IMR-90 (cell line): ENCODE measurements around the gene FRG2. TPM values are rescaled to one million over a fixed set of nuclear protein-coding genes. Genes with fewer than 3 reads are reported as not detected.
"Not testable (repeated sequence)": the region's sequence is repeated elsewhere in the genome, so short reads cannot be mapped to it uniquely, and the experiment has no call there.

ENCODE experiments used
- ATAC-seq: fragments of 200-7000 bp; cut with Tn5 transposase; 2 replicates; pipeline ENCODE4 v1.9.1; 2020; ENCODE audit warnings: low read depth, mild to moderate bottlenecking, moderate library complexity
- BruUV-seq: library from RNA; stranded (reverse); fragments of 400-500 nt; replicated peaks from 2 replicates; lab custom pipeline; 2021; lab: Mats Ljungman, UMichigan
- CTCF ChIA-PET: fragments of 300-600 bp; formaldehyde crosslinking; extraction: SDS; loops from one replicate; lab custom pipeline; 2021; ENCODE audit warnings: antibody characterized with exemption; lab: Yijun Ruan, JAX
- POLR2A ChIA-PET: fragments of 300-600 bp; sonication (Branson Sonifier 250); formaldehyde crosslinking; loops from one replicate; lab custom pipeline; 2022; ENCODE audit warnings: antibody characterized with exemption; ENCODE audit not compliant: unreplicated experiment; lab: Charles Lee
- DNase-seq: peaks from one replicate; pipeline ENCODE4 v3.0.0; 2013
- H2AFZ ChIP-seq: replicated peaks from 2 replicates; pipeline ENCODE3; 2013; ENCODE audit warnings: low read length, mild to moderate bottlenecking; ENCODE audit not compliant: poor library complexity
- H2AK5ac ChIP-seq: 2 replicates; pipeline ENCODE4 v1.6.1; 2013; ENCODE audit warnings: low read depth, low read length, inconsistent platforms
- H2AK9ac ChIP-seq: replicated peaks from 2 replicates; pipeline ENCODE3; 2013; ENCODE audit warnings: mild to moderate bottlenecking, low read depth, low read length, moderate library complexity; ENCODE audit not compliant: poor library complexity
- H2BK120ac ChIP-seq: 2 replicates; pipeline ENCODE4 v1.6.1; 2013; ENCODE audit warnings: low read depth, low read length, inconsistent platforms
- H2BK15ac ChIP-seq: 3 replicates; pipeline ENCODE4 v1.6.1; 2013; ENCODE audit warnings: low read depth, low read length, inconsistent platforms
- H2BK20ac ChIP-seq: 2 replicates; pipeline ENCODE4 v1.6.1; 2013; ENCODE audit warnings: low read depth, mild to moderate bottlenecking, inconsistent platforms, low read length, moderate library complexity
- H2BK5ac ChIP-seq: 2 replicates; pipeline ENCODE4 v1.6.1; 2013; ENCODE audit warnings: mild to moderate bottlenecking, low read depth, low read length, inconsistent platforms; ENCODE audit not compliant: poor library complexity, severe bottlenecking
- H3K14ac ChIP-seq: replicated peaks from 2 replicates; pipeline ENCODE4 v1.6.1; 2013; ENCODE audit warnings: low read depth, low read length, inconsistent platforms
- H3K18ac ChIP-seq: 2 replicates; pipeline ENCODE4 v1.6.1; 2013; ENCODE audit warnings: low read depth, low read length, control low read depth
- H3K23ac ChIP-seq: 2 replicates; pipeline ENCODE4 v1.6.1; 2013; ENCODE audit warnings: low read depth, low read length, inconsistent platforms
- H3K27ac ChIP-seq: 2 replicates; pipeline ENCODE4 v1.5.1; 2013; ENCODE audit warnings: mild to moderate bottlenecking, control low read depth, low read length; ENCODE audit not compliant: insufficient read depth
- H3K27me3 ChIP-seq: 2 replicates; pipeline ENCODE4 v1.6.1; 2013; ENCODE audit warnings: low read length; ENCODE audit not compliant: control insufficient read depth, insufficient read depth
- H3K36me3 ChIP-seq: 2 replicates; pipeline ENCODE4 v1.6.1; 2013; ENCODE audit warnings: low read length, mixed read lengths; ENCODE audit not compliant: control insufficient read depth, insufficient read depth
- H3K4ac ChIP-seq: 2 replicates; pipeline ENCODE4 v1.6.1; 2013; ENCODE audit warnings: low read depth, low read length, inconsistent platforms
- H3K4me1 ChIP-seq: 2 replicates; pipeline ENCODE4 v1.6.1; 2013; ENCODE audit warnings: low read length, mixed read lengths; ENCODE audit not compliant: control insufficient read depth, insufficient read depth
- H3K4me2 ChIP-seq: 2 replicates; pipeline ENCODE4 v1.6.1; 2013; ENCODE audit warnings: low read depth, mild to moderate bottlenecking, control low read depth, low read length, moderate library complexity
- H3K4me3 ChIP-seq: 2 replicates; pipeline ENCODE4 v1.5.1; 2013; ENCODE audit warnings: low read depth, mild to moderate bottlenecking, control low read depth, low read length, moderate library complexity; ENCODE audit not compliant: insufficient read depth
- H3K56ac ChIP-seq: 2 replicates; pipeline ENCODE4 v1.6.1; 2013; ENCODE audit warnings: low read length, inconsistent platforms; ENCODE audit not compliant: insufficient read depth; ENCODE audit errors: extremely low read depth
- H3K79me1 ChIP-seq, 2 experiments: 2 replicates each; pipeline ENCODE4 v1.6.1; 2013; ENCODE audit warnings: low read length in 2 of 2, inconsistent platforms in 1 of 2, low read depth in 1 of 2
- H3K9ac ChIP-seq: 2 replicates; pipeline ENCODE4 v1.6.1; 2013; ENCODE audit warnings: low read depth, low read length, control low read depth
- H3K9me1 ChIP-seq: 2 replicates; pipeline ENCODE4 v1.6.1; 2013; ENCODE audit warnings: low read length, inconsistent platforms; ENCODE audit not compliant: insufficient read depth
- H3K9me3 ChIP-seq: 2 replicates; pipeline ENCODE4 v1.6.1; 2013; ENCODE audit warnings: low read length; ENCODE audit not compliant: control insufficient read depth, insufficient read depth
- H4K20me1 ChIP-seq: 2 replicates; pipeline ENCODE4 v1.6.1; 2013; ENCODE audit warnings: low read length, inconsistent platforms; ENCODE audit not compliant: insufficient read depth
- H4K5ac ChIP-seq: 2 replicates; pipeline ENCODE4 v1.6.1; 2013; ENCODE audit warnings: mild to moderate bottlenecking, low read depth, low read length, control low read depth
- H4K8ac ChIP-seq, 2 experiments: 2 replicates each; pipeline ENCODE4 v1.6.1; 2013; ENCODE audit warnings: low read depth in 2 of 2, low read length in 2 of 2, control low read depth in 1 of 2, inconsistent platforms in 1 of 2
- H4K91ac ChIP-seq: 2 replicates; pipeline ENCODE4 v1.6.1; 2013; ENCODE audit warnings: low read depth, low read length, inconsistent platforms; ENCODE audit not compliant: insufficient read depth
- WGBS, 2 experiments: methylation state at CpG; one replicate each; pipeline versions ENCODE4 v1.1.5 to v1.1.7; 2013; ENCODE audit warnings: missing lambda C conversion rate in 2 of 2; ENCODE audit not compliant: insufficient read length in 1 of 2; ENCODE audit errors: extremely low coverage in 2 of 2; 5-methylcytosine and 5-hydroxymethylcytosine counted together
- dilution Hi-C: fragments of 300-500 bp; cut with HindIII; formaldehyde crosslinking; loops from one replicate; pipeline ENCODE4 v1.14.3; 2018; ENCODE audit warnings: low sequenced_read_pairs; ENCODE audit not compliant: unreplicated experiment
- in situ Hi-C: fragments of 300-500 bp; cut with MboI; formaldehyde crosslinking; loops from 3 replicates; pipeline ENCODE4 v1.14.3; 2019; ENCODE audit warnings: low sequenced_read_pairs, inconsistent platforms, mixed read lengths
- intact Hi-C: fragments of 100-400 bp; cut with micrococcal nuclease; formaldehyde crosslinking; loops from 2 replicates; pipeline ENCODE4 v1.10.0; 2022
- polyA plus RNA-seq, 3 experiments: library from polyadenylated mRNA; depleted of rRNA; stranded (reverse); fragments of >200 nt; gene quantifications; 2 replicates each; pipeline ENCODE4 v1.2.3, GENCODE V29; 2012; ENCODE audit warnings: low replicate concordance in 1 of 3
- total RNA-seq: library from RNA; depleted of rRNA; stranded (reverse); fragments of >200 nt; gene quantifications from 2 replicates; pipeline ENCODE4 v1.2.3, GENCODE V29; 2012

FRG2 gene
- total and polyA plus RNA-seq, 2 of the 4 experiments (the other 2 are of a cell fraction) = not detected

DNA sequence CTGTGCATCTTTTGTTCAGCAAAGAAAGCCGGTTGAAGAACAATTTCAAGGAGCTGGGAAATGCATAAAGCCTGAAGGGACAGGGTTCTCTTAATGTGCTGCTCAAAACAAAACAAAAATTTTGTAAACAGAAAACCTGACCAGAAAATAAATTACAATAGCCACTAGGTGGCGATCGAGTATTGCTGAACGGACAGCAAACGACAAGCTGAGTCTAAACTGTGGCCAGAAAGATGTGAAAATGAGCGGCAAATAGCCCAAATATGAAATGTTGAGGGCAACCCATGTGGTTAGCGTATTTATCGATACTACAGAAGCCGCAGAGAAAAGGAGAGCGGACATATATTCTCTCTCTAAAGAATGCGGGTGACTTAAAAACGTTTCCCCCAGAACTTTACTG is 20.6 kb upstream of the FRG2 start:
- H3K4me3 ChIP-seq, H3K27me3 ChIP-seq, H2BK120ac ChIP-seq, H3K56ac ChIP-seq, in situ Hi-C loops, H3K9ac ChIP-seq, H3K4ac ChIP-seq, H3K14ac ChIP-seq, H3K18ac ChIP-seq, H4K5ac ChIP-seq, dilution Hi-C loops, H4K20me1 ChIP-seq, intact Hi-C loops, H3K9me1 ChIP-seq, POLR2A ChIA-PET, H3K79me1 ChIP-seq, H2BK5ac ChIP-seq, H3K9me3 ChIP-seq, DNase-seq, H3K27ac ChIP-seq, H2AFZ ChIP-seq, H2BK15ac ChIP-seq, BruUV-seq, CTCF ChIA-PET, H3K4me1 ChIP-seq, H3K4me2 ChIP-seq, H2AK5ac ChIP-seq, H2AK9ac ChIP-seq, H4K91ac ChIP-seq, H4K8ac ChIP-seq, H3K23ac ChIP-seq, H3K36me3 ChIP-seq, H2BK20ac ChIP-seq: not testable (repeated sequence)
- peak; percentile 56 for ATAC-seq
- no CpG with 5 or more reads among the region's 12 CpGs for WGBS, 2 experiments

GRCh38 chr4:190040873-190041272 is 13.8 kb upstream of the FRG2 start:
- dilution Hi-C loops, H2BK20ac ChIP-seq, H3K4ac ChIP-seq, H3K79me1 ChIP-seq, H2AK5ac ChIP-seq, POLR2A ChIA-PET, H2BK5ac ChIP-seq, H3K4me2 ChIP-seq, H3K14ac ChIP-seq, H2AFZ ChIP-seq, ATAC-seq, H4K20me1 ChIP-seq, intact Hi-C loops, CTCF ChIA-PET, H3K36me3 ChIP-seq, H4K8ac ChIP-seq, H4K91ac ChIP-seq, H4K5ac ChIP-seq, H2BK120ac ChIP-seq, H3K9me1 ChIP-seq, H3K4me3 ChIP-seq, H3K27ac ChIP-seq, DNase-seq, H3K27me3 ChIP-seq, in situ Hi-C loops, H3K18ac ChIP-seq, H2BK15ac ChIP-seq, BruUV-seq, H3K23ac ChIP-seq, H3K4me1 ChIP-seq, H3K56ac ChIP-seq, H2AK9ac ChIP-seq, H3K9me3 ChIP-seq, H3K9ac ChIP-seq: not testable (repeated sequence)
- WGBS, 2 experiments = 17% methylated on average over 17 of the region's 40 CpGs; no CpG with 5 or more reads in 1 of the 2 experiments
